Peyer's patch (tissue), 4 donors: ENCODE data around the gene CHAF1A.

Source experiments
- CTCF ChIP-seq, 6 experiments: fragments of 450-650 bp in 4 of 6; fragments of 200-600 bp in 2 of 6; sonication (generic) in 1 of 6; IDR thresholded peaks; one replicate each; pipeline ENCODE4 v1.5.1; 2017 to 2019; ENCODE audit warnings: antibody characterized with exemption in 6 of 6, mild to moderate bottlenecking in 3 of 6, moderate library complexity in 1 of 6
- POLR2A ChIP-seq, 2 donors: fragments of 450-650 bp; IDR thresholded peaks; one replicate each; pipeline ENCODE4 v1.5.1; 2017; ENCODE audit warnings: antibody characterized with exemption in 2 of 2, mild to moderate bottlenecking in 2 of 2, moderate library complexity in 2 of 2

DNA sequence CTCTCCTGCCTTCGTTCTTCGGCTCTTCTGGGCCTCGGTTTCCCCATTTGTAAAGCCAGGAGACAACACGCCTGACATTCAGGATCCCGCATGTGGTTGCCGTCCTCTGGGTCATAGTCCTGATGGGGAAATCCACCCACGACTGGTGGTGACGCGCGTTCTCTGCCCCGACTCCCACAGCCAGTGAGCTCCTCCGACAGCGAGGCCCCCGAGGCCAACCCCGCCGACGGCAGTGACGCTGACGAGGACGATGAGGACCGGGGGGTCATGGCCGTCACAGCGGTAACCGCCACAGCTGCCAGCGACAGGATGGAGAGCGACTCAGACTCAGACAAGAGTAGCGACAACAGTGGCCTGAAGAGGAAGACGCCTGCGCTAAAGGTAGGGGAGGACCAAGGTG, 86.1 kb downstream of the CHAF1A start:
- no peak for TF ChIP-seq CTCF (IDR thresholded peaks at IDR 0.05)
- TF ChIP-seq POLR2A (IDR thresholded peaks at IDR 0.05), result no peak
